SK-N-SH (cell line): ENCODE data around the gene RPS15A. TPM values are rescaled to one million over a fixed set of nuclear protein-coding genes. Genes with fewer than 3 reads are reported as not detected.

Source experiments
- CTCF ChIA-PET: fragments of 300-600, 350-600 bp; formaldehyde crosslinking; extraction: SDS; loops from one replicate; lab custom pipeline; 2021; lab: Yijun Ruan, JAX
- POLR2A ChIA-PET: fragments of 350-600 bp; sonication (Branson Sonifier 250); formaldehyde crosslinking; extraction: SDS; loops from one replicate; lab custom pipeline; 2020; ENCODE audit warnings: antibody characterized with exemption, inconsistent platforms; lab: Yijun Ruan, JAX
- DNase-seq: peaks from one replicate; pipeline ENCODE4 v3.0.0; 2012
- H2AFZ ChIP-seq: fragments of 200-600 bp; sonication (generic); 2 replicates; pipeline ENCODE4 v1.8.1; 2016; ENCODE audit warnings: antibody characterized with exemption, mild to moderate bottlenecking, low read depth
- H3F3A ChIP-seq: fragments of 200-600 bp; sonication (generic); replicated peaks from 2 replicates; pipeline ENCODE3; 2016; ENCODE audit warnings: antibody characterized with exemption, mild to moderate bottlenecking; ENCODE audit not compliant: insufficient read depth
- H3K27ac ChIP-seq, 2 experiments: fragments of 200-500 bp in 1 of 2; fragments of 200-600 bp in 1 of 2; sonication (Bioruptor generic) in 1 of 2; sonication (generic), shearing (Covaris generic) in 1 of 2; 2 replicates each; pipeline versions ENCODE4 v1.5.1 to v1.6.1; 2014 to 2016; ENCODE audit warnings: low read depth in 2 of 2, inconsistent platforms in 1 of 2, low read length in 1 of 2, mild to moderate bottlenecking in 1 of 2, mixed read lengths in 1 of 2
- H3K27me3 ChIP-seq: fragments of 200-600 bp; sonication (generic), shearing (Covaris generic); 2 replicates; pipeline ENCODE4 v1.6.1; 2016; ENCODE audit warnings: mixed run types; ENCODE audit not compliant: insufficient read depth
- H3K36me3 ChIP-seq, 2 experiments: fragments of 200-500 bp in 1 of 2; fragments of 200-600 bp in 1 of 2; sonication (Bioruptor generic) in 1 of 2; sonication (generic) in 1 of 2; replicated peaks in 1 of 2; 2 replicates each; pipeline versions ENCODE3 to v1.5.1; 2014 to 2016; ENCODE audit warnings: low read length in 1 of 2, mild to moderate bottlenecking in 1 of 2; ENCODE audit not compliant: insufficient read depth in 2 of 2, control insufficient read depth in 1 of 2
- H3K4me1 ChIP-seq, 2 experiments: fragments of 200-500 bp in 1 of 2; fragments of 200-600 bp in 1 of 2; sonication (Bioruptor generic) in 1 of 2; sonication (generic), shearing (Covaris generic) in 1 of 2; 2 replicates each; pipeline versions ENCODE4 v1.5.1 to v1.6.1; 2014 to 2016; ENCODE audit warnings: low read depth in 1 of 2, low read length in 1 of 2, mixed run types in 1 of 2; ENCODE audit not compliant: insufficient read depth in 2 of 2, control insufficient read depth in 1 of 2
- H3K4me2 ChIP-seq: fragments of 200-600 bp; sonication (generic), shearing (Covaris generic); 2 replicates; pipeline ENCODE4 v1.6.1; 2017; ENCODE audit warnings: mixed run types
- H3K4me3 ChIP-seq, 2 experiments: fragments of 200-500 bp in 1 of 2; fragments of 200-600 bp in 1 of 2; sonication (Bioruptor generic) in 1 of 2; sonication (generic), shearing (Covaris generic) in 1 of 2; 2 replicates each; pipeline versions ENCODE4 v1.5.1 to v1.8.1; 2014 to 2016; ENCODE audit warnings: low read depth in 2 of 2, inconsistent platforms in 1 of 2, low read length in 1 of 2, mild to moderate bottlenecking in 1 of 2, mixed read lengths in 1 of 2, moderate library complexity in 1 of 2
- H3K79me2 ChIP-seq: fragments of 200-600 bp; sonication (generic); 2 replicates; pipeline ENCODE4 v1.8.1; 2017; ENCODE audit warnings: mild to moderate bottlenecking; ENCODE audit not compliant: insufficient read depth
- H3K9ac ChIP-seq: fragments of 200-600 bp; sonication (generic); 2 replicates; pipeline ENCODE4 v1.6.1; 2017; ENCODE audit warnings: mixed run types
- H3K9me2 ChIP-seq: fragments of 200-600 bp; sonication (generic); 2 replicates; pipeline ENCODE4 v1.6.1; 2017; ENCODE audit warnings: mixed run types
- H3K9me3 ChIP-seq: fragments of 200-600 bp; sonication (generic); 2 replicates; pipeline ENCODE4 v1.6.1; 2017; ENCODE audit warnings: mixed run types, mild to moderate bottlenecking, moderate library complexity
- H4K20me1 ChIP-seq: fragments of 200-600 bp; sonication (generic); 2 replicates; pipeline ENCODE4 v1.6.1; 2017; ENCODE audit warnings: mild to moderate bottlenecking, mixed run types; ENCODE audit not compliant: insufficient read depth
- CTCF ChIP-seq: fragments of 200-600 bp; sonication (generic); IDR thresholded peaks from 2 replicates; pipeline ENCODE4 v1.6.1; 2017; ENCODE audit warnings: antibody characterized with exemption, mild to moderate bottlenecking, moderate library complexity
- ELF1 ChIP-seq: IDR thresholded peaks from 2 replicates; pipeline ENCODE4 v1.4.0; 2012
- FOXM1 ChIP-seq: IDR thresholded peaks from 2 replicates; pipeline ENCODE4 v1.4.0; 2012; ENCODE audit warnings: low read depth, mild to moderate bottlenecking
- GABPA ChIP-seq: IDR thresholded peaks from 2 replicates; pipeline ENCODE4 v1.4.0; 2012; ENCODE audit warnings: low read depth, mild to moderate bottlenecking
- JUND ChIP-seq: IDR thresholded peaks from 2 replicates; pipeline ENCODE4 v1.4.0; 2012
- MEF2A ChIP-seq: IDR thresholded peaks from 2 replicates; pipeline ENCODE4 v1.4.0; 2012; ENCODE audit warnings: low read depth, borderline replicate concordance
- MXI1 ChIP-seq: IDR thresholded peaks from 2 replicates; pipeline ENCODE4 v1.6.1; 2012; ENCODE audit warnings: mild to moderate bottlenecking, low read depth, low read length, improper control_type of control experiment
- NFIC ChIP-seq: IDR thresholded peaks from 2 replicates; pipeline ENCODE4 v1.4.0; 2012; ENCODE audit warnings: borderline replicate concordance
- NRF1 ChIP-seq: IDR thresholded peaks from 2 replicates; pipeline ENCODE4 v1.6.1; 2012; ENCODE audit warnings: low read depth, mild to moderate bottlenecking, low read length
- POLR2AphosphoS5 ChIP-seq: IDR thresholded peaks from 2 replicates; pipeline ENCODE4 v1.6.1; 2012; ENCODE audit warnings: low read depth, low read length
- RAD21 ChIP-seq: IDR thresholded peaks from 2 replicates; pipeline ENCODE4 v1.6.1; 2012; ENCODE audit warnings: mild to moderate bottlenecking, low read length
- RCOR1 ChIP-seq: fragments of 150-350 bp; IDR thresholded peaks from 2 replicates; pipeline ENCODE4 v1.6.1; 2017; ENCODE audit warnings: antibody characterized with exemption, low read length
- RFX5 ChIP-seq: IDR thresholded peaks from 2 replicates; pipeline ENCODE4 v1.6.1; 2012; ENCODE audit warnings: mild to moderate bottlenecking, improper control_type of control experiment, low read length
- SIN3A ChIP-seq: IDR thresholded peaks from 2 replicates; pipeline ENCODE4 v1.6.1; 2012; ENCODE audit warnings: low read depth, mild to moderate bottlenecking, low read length, moderate library complexity, borderline replicate concordance
- TCF12 ChIP-seq: IDR thresholded peaks from 2 replicates; pipeline ENCODE4 v1.4.0; 2012
- TEAD4 ChIP-seq: IDR thresholded peaks from 2 replicates; pipeline ENCODE4 v1.4.0; 2012; ENCODE audit warnings: mild to moderate bottlenecking, borderline replicate concordance; ENCODE audit not compliant: insufficient read depth
- USF1 ChIP-seq: IDR thresholded peaks from 2 replicates; pipeline ENCODE4 v1.4.0; 2012; ENCODE audit warnings: low read depth, borderline replicate concordance
- YY1 ChIP-seq: IDR thresholded peaks from 2 replicates; pipeline ENCODE4 v1.4.0; 2012; ENCODE audit warnings: low read depth, mild to moderate bottlenecking
- WGBS: methylation state at CpG from one replicate; pipeline ENCODE4 v1.1.6; 2017; ENCODE audit warnings: low lambda C conversion rate; 5-methylcytosine and 5-hydroxymethylcytosine counted together
- polyA plus RNA-seq, 3 experiments: library from polyadenylated mRNA; depleted of rRNA; stranded (reverse); fragments of >200 nt; gene quantifications; 2 replicates each; pipeline ENCODE4 v1.2.3, GENCODE V29; 2012
- TF ChIP-seq, protein P1 (sequence below): IDR thresholded peaks from 2 replicates; pipeline ENCODE4; 2012
- TF ChIP-seq, protein P2 (sequence below): IDR thresholded peaks from 2 replicates; pipeline ENCODE4 v1.4.0; 2012; ENCODE audit warnings: low read depth, borderline replicate concordance

Gene RPS15A
- polyA plus RNA-seq, 1 of the 3 experiments (the other 2 are of a cell fraction): 6,745 TPM

DNA sequence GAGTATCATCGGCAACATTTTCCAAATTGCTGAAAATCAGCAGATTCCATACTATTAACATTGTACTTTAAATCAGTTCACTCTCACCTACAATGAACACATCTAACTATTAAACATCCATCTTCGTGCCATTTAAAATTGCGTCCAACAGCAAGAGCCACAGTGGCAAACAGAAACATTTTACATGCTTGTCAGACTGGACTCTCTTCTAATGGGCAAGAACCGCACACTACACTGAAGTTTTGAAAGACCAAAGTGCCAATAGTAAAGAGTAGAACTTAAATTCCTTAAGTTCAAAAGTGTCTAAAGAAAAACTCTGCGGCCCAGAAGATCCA is 652 bp downstream of the RPS15A start:
- peaks cover 46% of the 10 kb centered on the region for H3F3A ChIP-seq
- peak overlapping the region; percentile 94 for H3K4me2 ChIP-seq
- no peak for TF ChIP-seq MXI1
- TF ChIP-seq RFX5: no peak
- TF ChIP-seq NFIC: no peak
- TF ChIP-seq RCOR1: no peak
- no peak for TF ChIP-seq RAD21
- no peak for TF ChIP-seq CTCF
- no peak for TF ChIP-seq ELF1
- TF ChIP-seq TEAD4: no peak
- TF ChIP-seq, protein P1, sequence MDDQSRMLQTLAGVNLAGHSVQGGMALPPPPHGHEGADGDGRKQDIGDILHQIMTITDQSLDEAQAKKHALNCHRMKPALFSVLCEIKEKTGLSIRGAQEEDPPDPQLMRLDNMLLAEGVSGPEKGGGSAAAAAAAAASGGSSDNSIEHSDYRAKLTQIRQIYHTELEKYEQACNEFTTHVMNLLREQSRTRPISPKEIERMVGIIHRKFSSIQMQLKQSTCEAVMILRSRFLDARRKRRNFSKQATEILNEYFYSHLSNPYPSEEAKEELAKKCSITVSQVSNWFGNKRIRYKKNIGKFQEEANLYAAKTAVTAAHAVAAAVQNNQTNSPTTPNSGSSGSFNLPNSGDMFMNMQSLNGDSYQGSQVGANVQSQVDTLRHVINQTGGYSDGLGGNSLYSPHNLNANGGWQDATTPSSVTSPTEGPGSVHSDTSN: no peak
- TF ChIP-seq TCF12: no peak
- TF ChIP-seq USF1: no peak
- no peak for TF ChIP-seq GABPA
- TF ChIP-seq JUND: no peak
- TF ChIP-seq POLR2AphosphoS5: no peak
- TF ChIP-seq, protein P2, sequence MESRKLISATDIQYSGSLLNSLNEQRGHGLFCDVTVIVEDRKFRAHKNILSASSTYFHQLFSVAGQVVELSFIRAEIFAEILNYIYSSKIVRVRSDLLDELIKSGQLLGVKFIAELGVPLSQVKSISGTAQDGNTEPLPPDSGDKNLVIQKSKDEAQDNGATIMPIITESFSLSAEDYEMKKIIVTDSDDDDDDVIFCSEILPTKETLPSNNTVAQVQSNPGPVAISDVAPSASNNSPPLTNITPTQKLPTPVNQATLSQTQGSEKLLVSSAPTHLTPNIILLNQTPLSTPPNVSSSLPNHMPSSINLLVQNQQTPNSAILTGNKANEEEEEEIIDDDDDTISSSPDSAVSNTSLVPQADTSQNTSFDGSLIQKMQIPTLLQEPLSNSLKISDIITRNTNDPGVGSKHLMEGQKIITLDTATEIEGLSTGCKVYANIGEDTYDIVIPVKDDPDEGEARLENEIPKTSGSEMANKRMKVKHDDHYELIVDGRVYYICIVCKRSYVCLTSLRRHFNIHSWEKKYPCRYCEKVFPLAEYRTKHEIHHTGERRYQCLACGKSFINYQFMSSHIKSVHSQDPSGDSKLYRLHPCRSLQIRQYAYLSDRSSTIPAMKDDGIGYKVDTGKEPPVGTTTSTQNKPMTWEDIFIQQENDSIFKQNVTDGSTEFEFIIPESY: no peak
- no peak for TF ChIP-seq MEF2A
- TF ChIP-seq NRF1: no peak
- TF ChIP-seq SIN3A: no peak
- TF ChIP-seq FOXM1: no peak
- TF ChIP-seq YY1: no peak
- TF ChIP-seq, all 33 proteins: peak for 0
- H4K20me1 ChIP-seq: peaks cover 58% of the 10 kb centered on the region
- H3K36me3 ChIP-seq: peaks cover 60 to 77% of the 10 kb centered on the region in 2 experiments
- WGBS: 0% methylated on average over 5 of the region's 5 CpGs
- peak overlapping the region; percentile 81 to 91 for H3K4me3 ChIP-seq
- CTCF ChIA-PET: interaction anchor here (0.6 to 2.9 kb wide), 5 partner anchors 11 to 297 kb away, joined by 3 to 18 read pairs (median 3); partner anchors contain the start of gene ARL6IP1
- H3K27ac ChIP-seq: peak overlapping the region; percentile 65 to 86
- POLR2A ChIA-PET: interaction anchor here (0.9 to 3.2 kb wide), 3 partner anchors 12 to 29 kb away, joined by 3 to 56 read pairs (median 3); partner anchors contain the start of gene ARL6IP1
- H3K9me2 ChIP-seq: no peaks in the 10 kb centered on the region
- H3K9me3 ChIP-seq: no peaks in the 10 kb centered on the region
- H3K9ac ChIP-seq: peak overlapping the region; percentile 96
- H3K79me2 ChIP-seq: peaks cover 80% of the 10 kb centered on the region
- no peak for DNase-seq
- H3K4me1 ChIP-seq: peaks cover 17 to 20% of the 10 kb centered on the region in 2 experiments
- H3K27me3 ChIP-seq: no peaks in the 10 kb centered on the region
- no peak overlapping the region for H2AFZ ChIP-seq
